ENCODE results near the gene ALDH1B1. TPM values are rescaled to one million over a fixed set of nuclear protein-coding genes. Genes with fewer than 3 reads are reported as not detected.

Gene ALDH1B1
- total RNA-seq, 1 experiment from 2014 or later, result 55.5 TPM

DNA sequence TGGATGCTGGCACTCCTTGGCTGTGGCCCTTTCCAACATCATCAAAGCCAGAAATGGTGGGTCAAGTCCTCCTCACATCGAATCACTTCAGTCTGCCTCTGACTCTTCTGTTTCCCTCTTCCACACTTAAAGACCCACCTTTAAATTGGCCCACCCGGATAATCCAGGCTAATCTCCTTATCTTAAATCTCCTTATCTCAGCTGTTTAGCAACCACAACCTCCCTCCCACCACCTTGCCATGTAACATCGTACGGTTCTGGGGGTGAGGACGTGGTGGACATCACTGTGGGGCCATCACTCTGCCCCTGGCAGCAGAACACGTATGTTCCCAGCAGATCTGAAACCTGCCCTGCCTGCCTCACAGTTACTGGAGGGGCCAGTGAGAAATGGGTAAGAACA, 20.2 kb downstream of the ALDH1B1 start:
- no peaks in the 10 kb centered on the region for H3K27me3 Mint-ChIP-seq (ENCODE audit: low read depth)
- no peaks in the 10 kb centered on the region for H3K9me3 Mint-ChIP-seq
- no peak overlapping the region for H3K4me3 Mint-ChIP-seq
- POLR2A ChIA-PET, result no interaction called here
- H3K36me3 Mint-ChIP-seq, result peaks cover 4% of the 10 kb centered on the region; the same call in 1 of the 2 replicates
- H3K4me1 Mint-ChIP-seq, result peaks cover 10% of the 10 kb centered on the region
- no peak for TF ChIP-seq ATF1 (CRISPR knock-in tag; IDR thresholded peaks at IDR 0.05)
- TF ChIP-seq OVOL2 (CRISPR knock-in tag; IDR thresholded peaks at IDR 0.05; ENCODE audit: borderline replicate concordance), result no peak
- TF ChIP-seq ETV6 (CRISPR knock-in tag; IDR thresholded peaks at IDR 0.05), result no peak
- no peak for TF ChIP-seq NFATC4 (CRISPR knock-in tag; IDR thresholded peaks at IDR 0.05)
- TF ChIP-seq, protein P1, sequence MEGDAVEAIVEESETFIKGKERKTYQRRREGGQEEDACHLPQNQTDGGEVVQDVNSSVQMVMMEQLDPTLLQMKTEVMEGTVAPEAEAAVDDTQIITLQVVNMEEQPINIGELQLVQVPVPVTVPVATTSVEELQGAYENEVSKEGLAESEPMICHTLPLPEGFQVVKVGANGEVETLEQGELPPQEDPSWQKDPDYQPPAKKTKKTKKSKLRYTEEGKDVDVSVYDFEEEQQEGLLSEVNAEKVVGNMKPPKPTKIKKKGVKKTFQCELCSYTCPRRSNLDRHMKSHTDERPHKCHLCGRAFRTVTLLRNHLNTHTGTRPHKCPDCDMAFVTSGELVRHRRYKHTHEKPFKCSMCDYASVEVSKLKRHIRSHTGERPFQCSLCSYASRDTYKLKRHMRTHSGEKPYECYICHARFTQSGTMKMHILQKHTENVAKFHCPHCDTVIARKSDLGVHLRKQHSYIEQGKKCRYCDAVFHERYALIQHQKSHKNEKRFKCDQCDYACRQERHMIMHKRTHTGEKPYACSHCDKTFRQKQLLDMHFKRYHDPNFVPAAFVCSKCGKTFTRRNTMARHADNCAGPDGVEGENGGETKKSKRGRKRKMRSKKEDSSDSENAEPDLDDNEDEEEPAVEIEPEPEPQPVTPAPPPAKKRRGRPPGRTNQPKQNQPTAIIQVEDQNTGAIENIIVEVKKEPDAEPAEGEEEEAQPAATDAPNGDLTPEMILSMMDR (IDR thresholded peaks at IDR 0.05), result no peak
- no peak for TF ChIP-seq MXD4 (CRISPR knock-in tag; IDR thresholded peaks at IDR 0.05; ENCODE audit: borderline replicate concordance)
- TF ChIP-seq, protein P2, sequence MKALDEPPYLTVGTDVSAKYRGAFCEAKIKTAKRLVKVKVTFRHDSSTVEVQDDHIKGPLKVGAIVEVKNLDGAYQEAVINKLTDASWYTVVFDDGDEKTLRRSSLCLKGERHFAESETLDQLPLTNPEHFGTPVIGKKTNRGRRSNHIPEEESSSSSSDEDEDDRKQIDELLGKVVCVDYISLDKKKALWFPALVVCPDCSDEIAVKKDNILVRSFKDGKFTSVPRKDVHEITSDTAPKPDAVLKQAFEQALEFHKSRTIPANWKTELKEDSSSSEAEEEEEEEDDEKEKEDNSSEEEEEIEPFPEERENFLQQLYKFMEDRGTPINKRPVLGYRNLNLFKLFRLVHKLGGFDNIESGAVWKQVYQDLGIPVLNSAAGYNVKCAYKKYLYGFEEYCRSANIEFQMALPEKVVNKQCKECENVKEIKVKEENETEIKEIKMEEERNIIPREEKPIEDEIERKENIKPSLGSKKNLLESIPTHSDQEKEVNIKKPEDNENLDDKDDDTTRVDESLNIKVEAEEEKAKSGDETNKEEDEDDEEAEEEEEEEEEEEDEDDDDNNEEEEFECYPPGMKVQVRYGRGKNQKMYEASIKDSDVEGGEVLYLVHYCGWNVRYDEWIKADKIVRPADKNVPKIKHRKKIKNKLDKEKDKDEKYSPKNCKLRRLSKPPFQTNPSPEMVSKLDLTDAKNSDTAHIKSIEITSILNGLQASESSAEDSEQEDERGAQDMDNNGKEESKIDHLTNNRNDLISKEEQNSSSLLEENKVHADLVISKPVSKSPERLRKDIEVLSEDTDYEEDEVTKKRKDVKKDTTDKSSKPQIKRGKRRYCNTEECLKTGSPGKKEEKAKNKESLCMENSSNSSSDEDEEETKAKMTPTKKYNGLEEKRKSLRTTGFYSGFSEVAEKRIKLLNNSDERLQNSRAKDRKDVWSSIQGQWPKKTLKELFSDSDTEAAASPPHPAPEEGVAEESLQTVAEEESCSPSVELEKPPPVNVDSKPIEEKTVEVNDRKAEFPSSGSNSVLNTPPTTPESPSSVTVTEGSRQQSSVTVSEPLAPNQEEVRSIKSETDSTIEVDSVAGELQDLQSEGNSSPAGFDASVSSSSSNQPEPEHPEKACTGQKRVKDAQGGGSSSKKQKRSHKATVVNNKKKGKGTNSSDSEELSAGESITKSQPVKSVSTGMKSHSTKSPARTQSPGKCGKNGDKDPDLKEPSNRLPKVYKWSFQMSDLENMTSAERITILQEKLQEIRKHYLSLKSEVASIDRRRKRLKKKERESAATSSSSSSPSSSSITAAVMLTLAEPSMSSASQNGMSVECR (CRISPR knock-in tag; IDR thresholded peaks at IDR 0.05; ENCODE audit: borderline replicate concordance), result no peak
- TF ChIP-seq, protein P3, sequence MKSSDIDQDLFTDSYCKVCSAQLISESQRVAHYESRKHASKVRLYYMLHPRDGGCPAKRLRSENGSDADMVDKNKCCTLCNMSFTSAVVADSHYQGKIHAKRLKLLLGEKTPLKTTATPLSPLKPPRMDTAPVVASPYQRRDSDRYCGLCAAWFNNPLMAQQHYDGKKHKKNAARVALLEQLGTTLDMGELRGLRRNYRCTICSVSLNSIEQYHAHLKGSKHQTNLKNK (CRISPR knock-in tag; IDR thresholded peaks at IDR 0.05), result no peak
- TF ChIP-seq, protein P4, sequence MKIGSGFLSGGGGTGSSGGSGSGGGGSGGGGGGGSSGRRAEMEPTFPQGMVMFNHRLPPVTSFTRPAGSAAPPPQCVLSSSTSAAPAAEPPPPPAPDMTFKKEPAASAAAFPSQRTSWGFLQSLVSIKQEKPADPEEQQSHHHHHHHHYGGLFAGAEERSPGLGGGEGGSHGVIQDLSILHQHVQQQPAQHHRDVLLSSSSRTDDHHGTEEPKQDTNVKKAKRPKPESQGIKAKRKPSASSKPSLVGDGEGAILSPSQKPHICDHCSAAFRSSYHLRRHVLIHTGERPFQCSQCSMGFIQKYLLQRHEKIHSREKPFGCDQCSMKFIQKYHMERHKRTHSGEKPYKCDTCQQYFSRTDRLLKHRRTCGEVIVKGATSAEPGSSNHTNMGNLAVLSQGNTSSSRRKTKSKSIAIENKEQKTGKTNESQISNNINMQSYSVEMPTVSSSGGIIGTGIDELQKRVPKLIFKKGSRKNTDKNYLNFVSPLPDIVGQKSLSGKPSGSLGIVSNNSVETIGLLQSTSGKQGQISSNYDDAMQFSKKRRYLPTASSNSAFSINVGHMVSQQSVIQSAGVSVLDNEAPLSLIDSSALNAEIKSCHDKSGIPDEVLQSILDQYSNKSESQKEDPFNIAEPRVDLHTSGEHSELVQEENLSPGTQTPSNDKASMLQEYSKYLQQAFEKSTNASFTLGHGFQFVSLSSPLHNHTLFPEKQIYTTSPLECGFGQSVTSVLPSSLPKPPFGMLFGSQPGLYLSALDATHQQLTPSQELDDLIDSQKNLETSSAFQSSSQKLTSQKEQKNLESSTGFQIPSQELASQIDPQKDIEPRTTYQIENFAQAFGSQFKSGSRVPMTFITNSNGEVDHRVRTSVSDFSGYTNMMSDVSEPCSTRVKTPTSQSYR (CRISPR knock-in tag; IDR thresholded peaks at IDR 0.05), result no peak
- no peak for TF ChIP-seq RELA (CRISPR knock-in tag; IDR thresholded peaks at IDR 0.05; ENCODE audit: borderline replicate concordance)
- TF ChIP-seq, protein P5, sequence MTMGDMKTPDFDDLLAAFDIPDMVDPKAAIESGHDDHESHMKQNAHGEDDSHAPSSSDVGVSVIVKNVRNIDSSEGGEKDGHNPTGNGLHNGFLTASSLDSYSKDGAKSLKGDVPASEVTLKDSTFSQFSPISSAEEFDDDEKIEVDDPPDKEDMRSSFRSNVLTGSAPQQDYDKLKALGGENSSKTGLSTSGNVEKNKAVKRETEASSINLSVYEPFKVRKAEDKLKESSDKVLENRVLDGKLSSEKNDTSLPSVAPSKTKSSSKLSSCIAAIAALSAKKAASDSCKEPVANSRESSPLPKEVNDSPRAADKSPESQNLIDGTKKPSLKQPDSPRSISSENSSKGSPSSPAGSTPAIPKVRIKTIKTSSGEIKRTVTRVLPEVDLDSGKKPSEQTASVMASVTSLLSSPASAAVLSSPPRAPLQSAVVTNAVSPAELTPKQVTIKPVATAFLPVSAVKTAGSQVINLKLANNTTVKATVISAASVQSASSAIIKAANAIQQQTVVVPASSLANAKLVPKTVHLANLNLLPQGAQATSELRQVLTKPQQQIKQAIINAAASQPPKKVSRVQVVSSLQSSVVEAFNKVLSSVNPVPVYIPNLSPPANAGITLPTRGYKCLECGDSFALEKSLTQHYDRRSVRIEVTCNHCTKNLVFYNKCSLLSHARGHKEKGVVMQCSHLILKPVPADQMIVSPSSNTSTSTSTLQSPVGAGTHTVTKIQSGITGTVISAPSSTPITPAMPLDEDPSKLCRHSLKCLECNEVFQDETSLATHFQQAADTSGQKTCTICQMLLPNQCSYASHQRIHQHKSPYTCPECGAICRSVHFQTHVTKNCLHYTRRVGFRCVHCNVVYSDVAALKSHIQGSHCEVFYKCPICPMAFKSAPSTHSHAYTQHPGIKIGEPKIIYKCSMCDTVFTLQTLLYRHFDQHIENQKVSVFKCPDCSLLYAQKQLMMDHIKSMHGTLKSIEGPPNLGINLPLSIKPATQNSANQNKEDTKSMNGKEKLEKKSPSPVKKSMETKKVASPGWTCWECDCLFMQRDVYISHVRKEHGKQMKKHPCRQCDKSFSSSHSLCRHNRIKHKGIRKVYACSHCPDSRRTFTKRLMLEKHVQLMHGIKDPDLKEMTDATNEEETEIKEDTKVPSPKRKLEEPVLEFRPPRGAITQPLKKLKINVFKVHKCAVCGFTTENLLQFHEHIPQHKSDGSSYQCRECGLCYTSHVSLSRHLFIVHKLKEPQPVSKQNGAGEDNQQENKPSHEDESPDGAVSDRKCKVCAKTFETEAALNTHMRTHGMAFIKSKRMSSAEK (CRISPR knock-in tag; IDR thresholded peaks at IDR 0.05; ENCODE audit: borderline replicate concordance), result no peak
- TF ChIP-seq SOX15 (CRISPR knock-in tag; IDR thresholded peaks at IDR 0.05), result no peak
- TF ChIP-seq TCF7 (CRISPR knock-in tag; IDR thresholded peaks at IDR 0.05; ENCODE audit: low read depth), result no peak
- TF ChIP-seq SMAD4 (CRISPR knock-in tag; IDR thresholded peaks at IDR 0.05), result no peak
- TF ChIP-seq, protein P6, sequence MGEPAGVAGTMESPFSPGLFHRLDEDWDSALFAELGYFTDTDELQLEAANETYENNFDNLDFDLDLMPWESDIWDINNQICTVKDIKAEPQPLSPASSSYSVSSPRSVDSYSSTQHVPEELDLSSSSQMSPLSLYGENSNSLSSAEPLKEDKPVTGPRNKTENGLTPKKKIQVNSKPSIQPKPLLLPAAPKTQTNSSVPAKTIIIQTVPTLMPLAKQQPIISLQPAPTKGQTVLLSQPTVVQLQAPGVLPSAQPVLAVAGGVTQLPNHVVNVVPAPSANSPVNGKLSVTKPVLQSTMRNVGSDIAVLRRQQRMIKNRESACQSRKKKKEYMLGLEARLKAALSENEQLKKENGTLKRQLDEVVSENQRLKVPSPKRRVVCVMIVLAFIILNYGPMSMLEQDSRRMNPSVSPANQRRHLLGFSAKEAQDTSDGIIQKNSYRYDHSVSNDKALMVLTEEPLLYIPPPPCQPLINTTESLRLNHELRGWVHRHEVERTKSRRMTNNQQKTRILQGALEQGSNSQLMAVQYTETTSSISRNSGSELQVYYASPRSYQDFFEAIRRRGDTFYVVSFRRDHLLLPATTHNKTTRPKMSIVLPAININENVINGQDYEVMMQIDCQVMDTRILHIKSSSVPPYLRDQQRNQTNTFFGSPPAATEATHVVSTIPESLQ (CRISPR knock-in tag; IDR thresholded peaks at IDR 0.05), result no peak
- TF ChIP-seq FOXJ3 (CRISPR knock-in tag; IDR thresholded peaks at IDR 0.05; ENCODE audit: borderline replicate concordance), result no peak
- ATAC-seq, result no peak
- H3K27ac Mint-ChIP-seq, result no peak overlapping the region
- CTCF ChIA-PET, result no interaction called here
- no peak for DNase-seq (ENCODE audit: low spot score)

Data from WTC11 (cell line).